Adipocyte (in vitro differentiated cells): ENCODE measurements around the gene PASK.

Experiments
- DNase-seq: peaks from one replicate; pipeline ENCODE4 v3.0.0-alpha.2; 2015; ENCODE audit warnings: low read depth
- H3K27me3 ChIP-seq: replicated peaks from 2 replicates; pipeline ENCODE4 v1.7.0; 2013; ENCODE audit warnings: mild to moderate bottlenecking, low read length, moderate library complexity; ENCODE audit not compliant: control insufficient read depth, insufficient read depth
- H3K36me3 ChIP-seq: 2 replicates; pipeline ENCODE4 v1.7.0; 2013; ENCODE audit warnings: low read length, mild to moderate bottlenecking, moderate library complexity; ENCODE audit not compliant: control insufficient read depth, insufficient read depth, severe bottlenecking
- H3K4me1 ChIP-seq: 2 replicates; pipeline ENCODE4 v1.7.0; 2013; ENCODE audit warnings: mild to moderate bottlenecking, low read length, moderate library complexity; ENCODE audit not compliant: control insufficient read depth, insufficient read depth
- H3K4me3 ChIP-seq: 2 replicates; pipeline ENCODE4 v1.7.0; 2013; ENCODE audit warnings: mild to moderate bottlenecking, low read length, moderate library complexity
- H3K9ac ChIP-seq: 2 replicates; pipeline ENCODE4 v1.7.0; 2013; ENCODE audit warnings: mild to moderate bottlenecking, low read length, moderate library complexity
- H3K9me3 ChIP-seq: 2 replicates; pipeline ENCODE4 v1.7.0; 2013; ENCODE audit warnings: mild to moderate bottlenecking, low read length, moderate library complexity; ENCODE audit not compliant: control insufficient read depth

Gene PASK

DNA sequence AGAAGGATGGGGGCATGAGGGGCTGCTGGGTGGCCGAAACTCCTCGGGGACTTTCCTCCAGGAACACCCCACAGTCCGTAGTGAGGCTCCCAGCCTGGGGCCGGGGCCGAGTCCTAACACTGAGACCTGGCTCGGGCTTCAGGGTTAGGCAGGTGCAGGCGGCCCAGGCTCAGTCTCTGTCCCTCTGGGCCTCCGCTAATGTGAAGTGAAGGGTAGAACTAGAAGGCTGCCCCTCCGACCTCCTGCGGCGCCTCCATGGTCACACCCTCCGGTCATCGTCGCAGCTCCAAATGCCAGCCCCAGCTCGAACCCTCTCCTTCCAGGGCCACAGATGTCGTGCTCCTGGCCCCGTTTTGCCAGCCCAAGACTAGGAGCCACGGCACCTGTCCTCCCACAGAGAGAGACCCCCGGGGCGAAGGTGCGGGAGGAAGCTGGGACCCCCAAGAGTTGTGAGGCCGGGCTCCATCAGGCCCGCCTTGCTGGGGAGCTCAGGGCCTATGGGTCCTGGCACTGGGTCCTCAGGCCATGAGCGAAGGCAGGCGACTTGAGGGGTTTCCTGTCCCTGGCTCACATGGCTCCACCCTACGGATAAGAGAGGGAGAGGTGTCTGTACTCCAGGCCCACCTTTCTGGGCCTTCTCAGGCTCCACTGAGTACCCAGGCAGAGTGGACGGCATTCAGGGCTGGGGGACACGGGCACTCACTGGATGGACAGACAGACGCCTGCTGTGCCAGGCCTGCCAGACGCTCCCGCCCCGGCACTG lies 40.0 kb upstream of the PASK start:
- peaks cover 20% of the 10 kb centered on the region for H3K27me3 ChIP-seq
- H3K9me3 ChIP-seq = no peaks in the 10 kb centered on the region
- peaks cover 4% of the 10 kb centered on the region for H3K4me1 ChIP-seq
- H3K9ac ChIP-seq = no peak overlapping the region
- H3K4me3 ChIP-seq = no peak overlapping the region
- H3K36me3 ChIP-seq = no peaks in the 10 kb centered on the region
- no peak for DNase-seq

DNA sequence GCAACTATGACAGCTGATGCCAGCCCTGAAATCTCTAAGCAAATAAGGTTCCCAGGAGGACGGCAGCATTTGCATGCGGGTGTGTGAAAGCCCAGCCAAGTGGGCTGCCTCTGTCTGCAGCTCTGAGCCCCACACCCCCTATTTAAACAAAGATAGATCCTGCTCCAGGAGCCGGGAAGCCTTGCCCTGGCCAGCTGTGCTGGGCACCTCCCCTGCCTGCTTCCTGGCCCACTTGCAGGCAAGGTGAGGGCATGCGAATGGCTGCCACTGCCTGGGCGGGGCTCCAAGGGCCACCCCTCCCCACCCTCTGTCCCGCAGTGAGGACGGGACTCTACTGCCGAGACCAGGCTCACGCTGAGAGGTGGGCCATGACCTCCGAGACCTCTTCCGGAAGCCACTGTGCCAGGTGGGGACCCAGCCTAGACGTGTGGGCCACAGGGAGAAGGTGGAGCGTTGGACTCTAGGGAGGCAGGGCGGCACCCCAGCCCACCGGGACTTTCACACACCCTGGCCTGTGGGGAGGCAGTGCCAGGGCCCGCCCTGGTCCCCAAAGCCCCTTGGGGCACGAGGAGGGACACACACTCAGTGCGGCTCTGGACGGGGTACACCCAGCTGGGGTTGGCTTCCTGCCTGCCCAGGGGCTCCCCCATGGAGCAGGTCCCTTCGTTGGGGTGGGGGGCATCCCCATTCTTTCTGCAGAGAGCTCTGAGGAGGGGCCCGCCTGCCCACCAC lies 39.3 kb upstream of the PASK start, which contains the start of gene ANO7:
Gene ANO7 (plus strand): TSS at position 317 of the 732 bp plus-strand sequence. CDS start 1,387 bp downstream, outside the sequence.
- no peak for DNase-seq
- Histone ChIP-seq H3K9ac (no peak within 1 kb of the TSS), H3K27me3 (peaks cover 20% of the 10 kb centered on the region), H3K36me3 (peaks cover 2% of the 10 kb centered on the region), H3K9me3 (no peaks in the 10 kb centered on the region), H3K4me1 (peaks cover 4% of the 10 kb centered on the region), H3K4me3 (no peak within 1 kb of the TSS)

DNA sequence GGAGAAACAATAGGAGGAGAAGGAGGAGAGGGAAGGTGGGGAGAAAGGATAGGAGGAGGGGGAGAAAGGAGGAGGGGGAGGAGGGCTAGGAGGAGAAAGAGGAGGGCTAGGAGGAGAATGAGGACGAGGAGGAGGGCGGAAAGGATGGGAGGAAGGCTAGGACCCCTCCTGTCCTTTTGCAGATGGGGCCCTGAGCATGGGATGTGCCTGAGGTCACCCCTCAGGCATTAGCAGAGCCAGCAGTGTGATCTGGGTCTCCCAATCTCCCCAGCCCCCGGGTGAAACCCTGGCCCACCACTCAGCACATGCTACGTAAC lies 38.6 kb upstream of the PASK start:
- H3K9me3 ChIP-seq = no peaks in the 10 kb centered on the region
- no peak overlapping the region for H3K4me3 ChIP-seq
- H3K36me3 ChIP-seq = peaks cover 8% of the 10 kb centered on the region
- DNase-seq = no peak
- H3K4me1 ChIP-seq = peaks cover 4% of the 10 kb centered on the region
- H3K9ac ChIP-seq = no peak overlapping the region
- H3K27me3 ChIP-seq = peaks cover 20% of the 10 kb centered on the region

DNA sequence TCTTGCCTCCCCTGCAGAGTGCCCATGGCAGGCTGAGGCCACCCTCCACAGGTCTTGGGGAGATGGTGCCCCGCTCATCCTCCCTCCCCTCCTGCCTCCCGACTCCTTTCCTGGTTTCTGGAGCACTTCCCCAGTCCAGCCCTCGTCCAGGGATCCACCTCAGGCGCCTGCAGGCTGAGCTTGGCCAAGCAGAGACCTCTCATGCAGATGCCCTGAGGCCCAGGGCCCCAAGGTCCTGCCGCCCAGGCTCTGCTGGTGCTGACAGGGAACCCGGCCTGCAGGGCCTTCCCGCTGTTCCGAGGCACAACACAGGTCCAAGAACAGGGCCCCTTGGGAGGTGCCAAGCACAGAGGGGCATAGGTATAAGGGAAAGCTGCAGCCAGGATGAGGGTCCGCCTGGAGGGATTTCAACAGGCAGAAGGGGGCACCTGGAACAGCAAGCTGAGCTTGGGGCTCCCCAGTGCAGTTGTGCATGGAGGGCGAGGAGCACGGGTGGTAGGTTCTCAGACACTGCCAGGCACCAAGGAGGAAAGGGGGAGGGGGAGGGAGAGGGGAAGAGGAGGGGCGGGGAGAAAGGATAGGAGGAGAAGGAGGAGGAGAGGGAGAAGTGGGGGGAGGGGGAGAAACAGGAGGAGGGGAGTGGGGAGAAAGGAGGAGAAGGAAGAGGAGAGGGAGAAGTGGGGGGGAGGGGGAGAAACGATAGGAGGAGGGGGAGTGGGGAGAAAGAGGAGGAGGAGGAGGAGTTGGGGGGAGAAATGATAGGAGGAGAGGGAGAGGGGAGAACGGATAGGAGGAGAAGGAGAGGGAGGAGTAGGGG lies 38.0 kb upstream of the PASK start:
- no peak overlapping the region for H3K4me3 ChIP-seq
- no peaks in the 10 kb centered on the region for H3K9me3 ChIP-seq
- peaks cover 14% of the 10 kb centered on the region for H3K36me3 ChIP-seq
- peaks cover 20% of the 10 kb centered on the region for H3K27me3 ChIP-seq
- DNase-seq = no peak
- no peak overlapping the region for H3K9ac ChIP-seq
- H3K4me1 ChIP-seq = peaks cover 4% of the 10 kb centered on the region

DNA sequence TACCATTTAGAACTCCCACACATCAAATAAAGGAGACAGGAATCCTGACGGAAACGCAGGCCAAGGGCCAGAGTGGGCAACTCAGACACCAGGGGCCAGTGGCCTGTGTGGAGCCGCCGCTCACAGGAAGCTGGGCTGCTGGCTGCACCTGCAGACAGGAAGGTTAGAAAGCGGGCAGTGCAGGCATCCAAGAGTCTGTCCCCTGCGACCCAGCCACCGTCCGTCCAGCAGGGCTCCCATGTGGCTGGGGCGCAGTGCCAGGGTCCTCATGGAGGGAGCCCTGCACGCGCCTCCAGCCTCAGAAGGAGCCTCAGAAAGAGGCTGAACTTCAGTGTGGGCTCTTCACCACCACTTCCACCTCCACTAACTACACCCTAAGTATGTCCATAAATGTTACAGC lies 36.7 kb upstream of the PASK start:
- Histone ChIP-seq H3K36me3 (peaks cover 18% of the 10 kb centered on the region), H3K9me3 (no peaks in the 10 kb centered on the region), H3K9ac (no peak overlapping the region), H3K4me1 (peaks cover 4% of the 10 kb centered on the region), H3K4me3 (no peak overlapping the region), H3K27me3 (peaks cover 20% of the 10 kb centered on the region)
- no peak for DNase-seq

DNA sequence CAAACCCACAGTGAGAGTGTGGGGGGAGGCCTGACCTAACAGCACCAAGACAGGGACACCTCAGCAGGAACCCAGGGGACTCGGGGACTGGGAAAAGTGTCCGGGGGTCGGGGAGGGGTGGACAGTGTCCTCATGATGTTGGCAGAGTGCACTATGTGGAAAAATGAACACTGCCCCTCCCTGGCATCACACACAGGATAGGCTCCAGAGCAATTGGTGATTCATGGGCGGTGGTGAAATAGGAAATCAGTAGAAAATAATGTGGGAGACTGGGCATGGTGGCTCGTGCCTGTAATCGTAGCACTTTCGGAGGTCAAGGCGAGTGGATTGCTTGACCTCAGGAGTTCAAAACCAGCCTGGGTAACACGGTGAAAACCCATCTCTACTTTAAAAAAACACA lies 35.6 kb upstream of the PASK start:
- Histone ChIP-seq H3K27me3 (peaks cover 20% of the 10 kb centered on the region), H3K4me1 (peaks cover 4% of the 10 kb centered on the region), H3K36me3 (peaks cover 18% of the 10 kb centered on the region), H3K4me3 (no peak overlapping the region), H3K9me3 (no peaks in the 10 kb centered on the region), H3K9ac (no peak overlapping the region)
- DNase-seq = no peak

DNA sequence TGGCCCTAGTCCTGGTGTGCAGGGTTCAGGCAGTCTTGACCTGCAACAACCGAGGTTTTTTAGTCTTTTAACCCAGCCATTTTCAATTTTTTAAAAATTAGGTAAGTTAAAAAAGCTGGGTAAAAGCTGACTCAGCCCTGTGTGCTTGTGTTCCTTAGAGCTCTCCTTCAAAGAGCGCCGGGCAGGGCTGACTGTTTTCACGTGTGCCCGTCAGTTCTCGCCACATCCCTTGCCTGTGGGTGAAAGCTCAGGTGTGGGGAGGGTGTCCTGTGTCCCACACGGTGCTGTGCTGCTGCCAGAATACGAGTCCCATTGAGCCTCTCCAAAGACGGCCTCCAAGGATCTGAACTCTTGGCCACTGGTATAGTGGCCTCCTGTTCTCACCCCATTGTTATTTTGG lies 33.9 kb upstream of the PASK start:
- no peak overlapping the region for H3K4me3 ChIP-seq
- peaks cover 12% of the 10 kb centered on the region for H3K27me3 ChIP-seq
- H3K9ac ChIP-seq = no peak overlapping the region
- peaks cover 25% of the 10 kb centered on the region for H3K36me3 ChIP-seq
- DNase-seq = no peak
- H3K9me3 ChIP-seq = no peaks in the 10 kb centered on the region
- H3K4me1 ChIP-seq = peaks cover 4% of the 10 kb centered on the region

DNA sequence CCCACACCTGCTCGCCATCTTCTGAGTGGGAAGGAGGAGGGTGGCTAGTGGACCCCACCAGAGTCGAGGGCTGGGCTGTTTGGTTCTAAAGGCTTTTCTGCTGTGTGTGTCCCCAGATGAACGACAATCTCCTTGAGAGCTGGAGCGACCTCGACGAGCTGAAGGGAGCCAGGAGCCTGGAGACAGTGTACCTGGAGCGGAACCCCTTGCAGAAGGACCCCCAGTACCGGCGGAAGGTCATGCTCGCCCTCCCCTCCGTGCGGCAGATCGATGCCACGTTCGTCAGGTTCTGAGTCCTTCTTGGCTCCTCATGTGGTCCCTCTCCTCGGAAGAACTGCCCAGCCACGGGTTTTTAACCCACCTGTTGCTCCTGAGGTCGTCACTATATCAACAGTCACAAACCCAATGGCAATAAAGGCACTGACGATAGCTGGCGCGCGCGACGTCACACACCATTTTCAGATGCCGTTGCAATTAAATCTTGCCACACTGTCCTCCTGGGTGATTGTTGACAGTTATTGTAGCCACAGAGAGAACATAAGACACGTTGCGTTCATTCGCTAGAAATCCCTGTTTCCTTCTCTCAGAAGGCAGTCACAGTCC lies 33.4 kb upstream of the PASK start:
- Histone ChIP-seq H3K4me1 (peaks cover 4% of the 10 kb centered on the region), H3K9ac (no peak overlapping the region), H3K9me3 (no peaks in the 10 kb centered on the region), H3K4me3 (no peak overlapping the region), H3K27me3 (peaks cover 7% of the 10 kb centered on the region), H3K36me3 (peaks cover 26% of the 10 kb centered on the region)
- DNase-seq = no peak

DNA sequence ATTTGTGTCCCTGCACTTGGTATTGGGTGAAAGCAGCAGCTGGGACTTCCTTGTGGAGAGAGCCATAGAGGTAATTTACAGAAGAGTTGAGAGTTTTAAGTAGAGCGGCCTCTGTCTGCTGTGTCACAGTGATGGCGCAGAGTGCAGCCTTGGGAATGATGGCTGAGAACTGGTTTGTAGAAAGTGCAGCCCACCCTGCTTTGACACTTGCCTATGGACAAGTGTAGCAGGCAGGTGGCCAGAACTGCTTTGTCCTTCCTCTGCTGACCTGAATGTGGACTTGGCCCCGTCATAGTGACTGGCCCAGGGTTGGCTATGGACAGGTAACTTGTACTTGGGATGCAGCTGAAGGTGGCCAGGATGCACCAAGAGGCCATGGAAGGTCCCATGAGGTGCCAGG lies 32.9 kb upstream of the PASK start:
- Histone ChIP-seq H3K4me3 (no peak overlapping the region), H3K27me3 (peaks cover 5% of the 10 kb centered on the region), H3K9me3 (no peaks in the 10 kb centered on the region), H3K4me1 (peaks cover 4% of the 10 kb centered on the region), H3K9ac (no peak overlapping the region), H3K36me3 (peaks cover 29% of the 10 kb centered on the region)
- no peak for DNase-seq

DNA sequence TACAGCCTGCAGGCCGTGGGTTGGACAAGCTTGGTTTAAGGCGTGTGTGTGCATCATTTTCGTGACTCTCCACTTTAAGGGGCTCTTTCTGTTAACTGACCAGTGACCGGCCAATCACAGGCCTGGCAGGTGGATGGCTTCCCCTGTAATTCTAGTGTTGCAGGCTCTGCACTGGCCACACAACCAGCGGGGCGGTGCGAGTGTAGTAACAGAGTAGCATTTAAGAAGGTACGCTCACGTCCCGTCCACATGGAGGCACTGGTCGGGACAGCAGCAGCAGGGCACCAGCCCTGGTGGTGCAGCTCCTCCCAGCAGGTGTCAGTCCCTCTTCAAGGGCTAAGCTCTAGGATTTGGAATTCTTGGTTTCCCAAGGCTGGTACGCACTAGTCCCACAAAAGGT lies 31.2 kb upstream of the PASK start:
- Histone ChIP-seq H3K9me3 (no peaks in the 10 kb centered on the region), H3K27me3 (no peaks in the 10 kb centered on the region)
- no peak for DNase-seq

DNA sequence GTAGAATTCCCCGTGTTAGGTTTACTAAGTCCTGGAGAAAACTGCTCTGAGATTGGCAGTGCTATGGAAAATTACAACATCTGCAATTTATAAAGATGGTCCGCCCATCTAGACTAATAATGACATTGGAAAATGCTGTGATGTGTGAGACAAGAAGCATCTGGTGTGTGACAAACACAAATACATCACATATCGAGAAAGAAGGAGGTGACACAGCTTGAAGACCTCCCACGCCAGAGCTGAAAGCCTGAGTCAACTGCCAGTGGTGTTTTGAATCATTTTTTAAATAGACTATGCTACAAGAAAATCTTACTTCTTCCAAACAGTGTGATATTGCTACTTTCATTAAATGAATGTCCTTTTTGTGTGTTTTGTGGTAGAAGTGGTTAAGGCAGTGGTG lies 30.6 kb upstream of the PASK start:
- no peak for DNase-seq
- Histone ChIP-seq H3K4me3 (no peak overlapping the region), H3K4me1 (peaks cover 2% of the 10 kb centered on the region), H3K9me3 (no peaks in the 10 kb centered on the region), H3K36me3 (peaks cover 38% of the 10 kb centered on the region), H3K9ac (no peak overlapping the region), H3K27me3 (no peaks in the 10 kb centered on the region)

More for the DNA sequence above, 31.2 kb upstream of the PASK start:
- peaks cover 34% of the 10 kb centered on the region for H3K36me3 ChIP-seq
- H3K4me3 ChIP-seq = no peak overlapping the region
- H3K9ac ChIP-seq = no peak overlapping the region
- H3K4me1 ChIP-seq = peaks cover 4% of the 10 kb centered on the region
